Measurements from ENCODE around the gene CARD11.
"Not testable (repeated sequence)": the region's sequence is repeated elsewhere in the genome, so short reads cannot be mapped to it uniquely, and the experiment has no call there.

The CARD11 gene

GRCh38 chr7:2959103-2959680 lies 84.5 kb downstream of the CARD11 start:
- no peak for DNase-seq

DNA sequence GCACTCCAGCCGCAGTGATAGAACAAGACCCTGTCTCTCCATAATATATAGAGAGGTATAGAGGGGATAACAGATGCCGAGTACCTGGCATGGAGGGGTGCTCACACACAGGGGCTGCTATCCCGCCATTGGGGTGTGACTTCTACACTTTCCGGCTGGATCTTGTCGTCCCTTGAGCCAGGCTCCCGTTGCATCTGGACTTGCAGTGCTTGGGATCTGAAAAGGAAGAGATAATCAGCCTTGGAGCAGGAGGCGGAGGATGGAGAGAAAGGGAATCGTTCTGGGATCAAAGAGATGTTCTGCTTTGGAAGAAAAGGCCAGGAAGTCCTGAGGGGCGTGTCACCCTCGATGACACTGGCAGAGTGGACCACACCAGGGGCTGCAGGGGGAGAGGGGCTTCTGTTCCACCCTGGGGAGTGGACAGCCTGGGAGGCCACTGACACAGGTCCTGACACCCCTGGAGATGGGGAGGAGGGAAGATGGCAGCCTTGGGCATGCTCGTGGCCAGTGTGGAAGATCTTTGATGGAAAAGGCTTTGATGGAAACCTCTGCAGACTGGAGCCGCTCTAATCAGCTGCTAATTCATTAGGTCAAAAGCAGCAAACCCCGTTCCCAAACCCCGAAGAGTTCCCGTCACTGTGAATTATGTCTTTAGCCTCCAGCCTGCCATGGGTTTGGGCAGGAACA lies 85.1 kb downstream of the CARD11 start:
- no peak for DNase-seq

DNA sequence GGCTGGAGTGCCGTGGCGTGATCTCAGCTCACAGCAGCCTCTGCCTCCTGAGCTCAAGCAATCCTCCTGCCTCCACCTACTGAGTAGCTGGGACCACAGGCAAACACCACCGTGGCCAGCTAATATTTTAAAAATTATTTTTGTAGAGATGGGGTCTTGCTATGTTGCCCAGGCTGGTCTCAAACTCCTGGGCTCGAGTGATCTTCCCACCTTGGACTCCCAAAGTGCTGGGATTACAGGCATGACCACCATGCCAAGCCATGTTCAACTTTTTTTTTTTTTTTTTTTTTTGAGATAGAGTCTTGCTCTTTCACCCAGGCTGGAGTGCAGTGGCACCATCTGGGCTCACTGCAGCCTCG lies 86.3 kb downstream of the CARD11 start:
- DNase-seq, result not testable (repeated sequence)

DNA sequence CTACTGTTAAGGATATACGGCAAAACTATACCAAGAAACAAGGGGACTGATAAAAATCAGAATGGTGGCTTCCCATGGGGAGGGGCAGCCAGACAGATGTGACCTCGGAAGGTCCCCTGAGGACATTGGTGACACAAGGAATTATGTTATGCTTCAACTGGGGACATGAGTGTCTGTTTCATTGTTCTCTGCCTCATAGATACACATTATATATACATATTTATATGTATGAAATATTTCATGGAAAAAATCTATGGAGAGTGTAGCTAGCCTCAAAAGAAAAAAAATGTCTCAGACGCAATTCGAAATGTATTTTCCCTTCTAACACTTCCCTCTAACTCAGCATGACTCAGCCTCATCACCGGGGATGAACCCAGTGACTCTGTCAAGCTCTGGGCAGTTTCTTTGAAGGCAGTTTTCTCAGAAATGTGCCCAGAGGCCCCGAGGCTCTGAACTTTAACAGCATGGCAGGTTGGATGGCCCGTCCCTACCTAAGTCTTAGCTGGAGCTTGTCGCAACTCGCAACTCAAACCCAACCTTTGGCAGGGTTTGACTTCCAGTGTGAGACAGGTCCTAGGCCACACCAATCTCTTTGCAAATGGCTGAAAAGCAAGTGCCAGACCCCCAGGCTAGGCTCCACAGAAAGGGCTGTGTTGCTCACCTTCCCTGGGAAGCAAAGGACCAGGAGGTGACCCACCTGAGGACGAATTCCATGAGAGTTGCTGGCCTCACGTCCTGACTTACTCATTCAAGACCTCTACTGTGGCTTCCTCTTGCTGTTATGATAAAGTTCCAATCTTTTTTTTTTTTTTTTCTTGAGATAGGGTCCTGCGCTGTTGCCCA lies 86.9 kb downstream of the CARD11 start:
- DNase-seq, result peak; percentile 38

GRCh38 chr7:2956076-2956475 lies 87.6 kb downstream of the CARD11 start:
- no peak for DNase-seq

DNA sequence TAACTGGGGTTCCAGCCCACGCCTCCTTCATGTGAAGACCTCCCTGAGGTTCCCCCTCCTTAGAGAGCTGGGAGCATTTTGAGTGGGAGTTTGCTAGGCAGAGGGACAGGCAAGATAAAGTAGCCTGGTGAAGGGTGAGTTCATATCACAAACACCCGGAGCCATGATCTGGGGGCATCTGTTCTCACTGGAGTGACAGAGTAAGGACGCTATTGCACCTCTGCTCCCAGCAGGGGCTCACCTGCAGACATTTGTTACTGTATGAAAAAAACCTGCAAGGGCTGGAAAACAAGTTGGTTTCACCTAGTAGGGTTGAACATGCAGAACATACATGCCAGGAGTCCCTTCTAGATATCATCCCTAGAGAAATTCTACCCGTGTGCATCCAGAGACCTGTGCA lies 88.4 kb downstream of the CARD11 start:
- no peak for DNase-seq

DNA sequence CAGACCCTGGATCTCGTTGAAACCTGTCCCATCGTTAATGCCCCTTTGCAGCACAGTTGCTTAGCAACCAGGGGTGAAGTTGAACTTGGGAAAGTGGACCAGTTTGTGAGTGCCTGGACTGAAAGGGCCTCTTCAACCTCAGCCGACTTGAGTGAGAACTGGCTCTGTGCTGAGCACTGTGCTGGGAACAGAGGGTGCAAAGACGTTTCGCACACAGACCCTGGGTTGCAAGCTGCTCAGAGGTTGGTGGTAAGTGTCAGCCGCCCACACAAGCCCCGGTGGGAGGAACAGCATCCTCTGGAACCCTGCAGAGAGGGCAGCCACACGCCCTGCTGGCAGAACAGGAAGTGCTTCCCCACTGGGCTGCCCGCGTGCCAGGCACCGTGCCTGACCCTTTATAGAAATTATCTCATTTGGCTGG lies 89.2 kb downstream of the CARD11 start:
- DNase-seq, result no peak

- no peak for DNase-seq
Measured at GRCh38 chr7:2953588-2954407, 89.9 kb downstream of the CARD11 start.

DNA sequence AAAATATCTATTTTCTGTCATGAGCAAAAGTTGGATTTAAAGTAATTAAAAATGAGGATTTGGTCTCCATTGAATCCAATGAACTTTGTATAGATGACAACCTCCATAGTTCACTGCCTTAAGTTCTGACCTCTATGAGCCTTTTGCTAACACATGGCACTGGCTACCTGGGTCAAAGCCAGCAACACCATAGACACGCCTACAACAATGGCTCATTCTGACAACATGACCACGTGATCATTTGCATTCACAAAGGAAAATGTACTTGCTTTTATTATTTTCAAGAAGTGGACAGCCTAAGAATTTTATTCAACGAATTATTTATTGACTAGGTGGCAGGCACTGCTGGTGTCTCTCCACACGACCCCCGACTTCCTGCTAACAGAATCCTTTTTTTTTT lies 90.6 kb downstream of the CARD11 start:
- DNase-seq, result no peak

- no peak for DNase-seq
Measured at GRCh38 chr7:2952316-2952715, 91.4 kb downstream of the CARD11 start.

- peak; percentile 28 for DNase-seq
Measured at GRCh38 chr7:2950578-2950977, 93.1 kb downstream of the CARD11 start.

DNA sequence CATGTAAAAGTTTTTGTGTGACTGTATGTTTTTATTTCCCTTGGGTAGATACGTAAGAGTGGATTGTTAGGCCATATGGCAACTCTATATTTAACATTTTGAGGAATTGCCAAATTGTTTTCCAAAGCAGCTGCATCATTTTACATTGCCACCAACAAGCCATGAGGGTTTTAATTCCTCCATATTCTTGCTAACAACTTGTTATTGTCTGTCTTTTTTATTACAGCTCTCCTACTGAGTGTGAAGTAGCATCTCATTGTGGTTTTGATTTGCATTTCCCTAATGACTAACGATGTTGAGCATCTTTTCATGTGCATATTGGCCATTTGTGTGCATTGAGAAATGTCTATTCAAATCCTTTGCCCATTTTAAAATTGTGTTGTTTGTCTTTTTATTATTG lies 94.9 kb downstream of the CARD11 start:
- no peak for DNase-seq

DNA sequence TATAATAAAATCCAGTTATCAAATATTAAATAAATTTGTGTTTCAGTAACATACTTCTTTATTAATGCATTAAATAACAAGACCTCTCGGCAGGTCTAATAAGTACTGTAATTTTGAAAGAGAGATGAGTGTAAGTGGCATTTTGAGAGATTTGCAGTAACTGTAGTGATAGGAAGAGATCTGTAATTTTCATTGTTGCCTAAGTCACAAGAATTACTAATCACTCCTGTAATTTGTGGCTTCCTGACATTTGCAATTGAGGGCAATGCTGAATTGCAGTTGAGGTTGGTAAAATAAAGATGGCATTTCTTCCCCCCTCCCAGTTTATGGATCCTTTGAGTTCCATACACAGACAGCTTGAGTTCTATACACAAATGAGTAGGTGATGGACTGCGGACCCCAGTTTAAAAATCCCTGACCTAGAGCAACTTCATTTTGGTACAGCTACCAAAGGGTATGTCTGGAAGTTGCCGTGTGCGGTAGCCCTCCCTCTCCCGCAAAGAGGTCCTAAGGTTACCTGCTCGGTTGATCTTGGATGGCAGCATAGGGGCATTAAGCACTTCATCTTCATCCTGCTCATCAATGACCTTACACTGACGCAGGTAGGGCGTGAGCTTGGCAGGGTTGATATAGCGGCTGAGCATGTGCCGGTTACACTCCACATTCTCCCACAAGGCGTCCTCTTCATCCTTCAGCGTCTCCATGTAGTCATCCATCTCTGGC lies 96.4 kb downstream of the CARD11 start:
- no peak for DNase-seq

GRCh38 chr7:2945171-2945570 lies 98.5 kb downstream of the CARD11 start:
- no peak for DNase-seq

GRCh38 chr7:2944739-2945138 lies 98.9 kb downstream of the CARD11 start:
- no peak for DNase-seq

GRCh38 chr7:2943851-2944601 lies 99.6 kb downstream of the CARD11 start:
- DNase-seq, result no peak

GRCh38 chr7:2941216-2941859 lies 102.3 kb downstream of the CARD11 start:
- no peak for DNase-seq

GRCh38 chr7:2940466-2940865 lies 103.2 kb downstream of the CARD11 start:
- no peak for DNase-seq

- DNase-seq, result no peak
Measured at GRCh38 chr7:2939193-2939885, 104.3 kb downstream of the CARD11 start.

DNA sequence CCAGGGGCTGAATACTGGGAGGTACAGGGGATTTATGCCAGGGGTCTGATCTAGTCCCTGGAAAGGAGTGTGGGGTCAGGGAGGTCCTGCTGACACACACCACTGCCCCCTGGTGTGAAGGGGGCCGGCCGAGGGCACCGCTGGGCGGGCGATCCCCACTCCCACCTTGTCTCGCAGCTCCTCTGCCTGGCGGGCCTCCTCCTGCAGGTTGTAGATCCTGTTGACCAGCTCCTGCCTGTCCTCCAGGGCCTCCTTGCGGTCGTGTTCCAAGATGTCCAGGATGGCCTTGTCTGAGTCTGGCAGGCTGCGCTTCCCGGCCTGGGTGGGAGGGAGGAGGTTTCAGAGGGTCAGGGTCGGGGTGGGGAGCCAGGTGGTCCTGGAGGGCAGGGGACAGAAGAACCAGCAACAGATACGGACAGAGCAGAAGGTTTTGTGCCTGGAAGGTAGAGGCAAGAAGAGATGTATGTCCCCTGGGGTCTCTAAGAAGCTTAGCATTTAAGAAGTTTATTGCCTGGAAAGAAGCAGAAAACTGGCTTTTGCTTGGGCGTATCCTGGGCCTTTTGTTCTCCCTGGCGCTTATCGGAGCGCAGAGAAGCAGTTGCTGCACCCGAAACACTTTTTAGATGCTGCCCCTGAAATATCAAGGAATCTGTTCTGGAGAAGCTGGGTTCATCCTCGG lies 105.0 kb downstream of the CARD11 start:
- no peak for DNase-seq
